Fibroblast of skin of scalp (primary cell): ENCODE measurements around the gene CTSC.
"Not testable (repeated sequence)": the region's sequence is repeated elsewhere in the genome, so short reads cannot be mapped to it uniquely, and the experiment has no call there.

Experiments
- DNase-seq: peaks from one replicate; pipeline ENCODE4 v3.0.0-alpha.2; 2013

Gene CTSC

DNA sequence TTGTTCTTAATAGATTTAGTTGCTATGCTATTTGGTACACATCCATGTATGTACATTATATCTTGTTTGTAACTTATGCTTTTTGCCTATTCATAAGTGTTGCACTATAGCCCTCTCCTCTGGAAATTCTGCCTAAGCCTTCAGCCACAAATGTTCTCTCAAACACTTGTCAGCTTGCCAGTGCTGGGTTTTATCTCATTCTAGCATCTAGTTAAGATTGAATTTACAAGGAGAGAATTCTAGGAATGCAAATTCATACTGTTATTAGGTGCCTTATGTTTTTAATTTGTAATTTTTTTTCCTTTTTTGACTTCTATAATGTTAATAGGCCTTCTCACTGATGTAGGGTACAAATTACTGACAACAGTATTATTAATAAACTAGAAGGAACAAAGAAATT, 14.6 kb upstream of the CTSC start:
- DNase-seq, result peak; percentile 67

- DNase-seq, result no peak
These were observed 11.3 kb upstream of the CTSC start for GRCh38 chr11:88348870-88349269.

GRCh38 chr11:88345949-88346348, 8.4 kb upstream of the CTSC start:
- DNase-seq, result no peak

- DNase-seq, result peak; percentile 65
These were observed 7.9 kb upstream of the CTSC start for GRCh38 chr11:88345408-88345807.

GRCh38 chr11:88344869-88345268, 7.3 kb upstream of the CTSC start:
- DNase-seq, result no peak

DNA sequence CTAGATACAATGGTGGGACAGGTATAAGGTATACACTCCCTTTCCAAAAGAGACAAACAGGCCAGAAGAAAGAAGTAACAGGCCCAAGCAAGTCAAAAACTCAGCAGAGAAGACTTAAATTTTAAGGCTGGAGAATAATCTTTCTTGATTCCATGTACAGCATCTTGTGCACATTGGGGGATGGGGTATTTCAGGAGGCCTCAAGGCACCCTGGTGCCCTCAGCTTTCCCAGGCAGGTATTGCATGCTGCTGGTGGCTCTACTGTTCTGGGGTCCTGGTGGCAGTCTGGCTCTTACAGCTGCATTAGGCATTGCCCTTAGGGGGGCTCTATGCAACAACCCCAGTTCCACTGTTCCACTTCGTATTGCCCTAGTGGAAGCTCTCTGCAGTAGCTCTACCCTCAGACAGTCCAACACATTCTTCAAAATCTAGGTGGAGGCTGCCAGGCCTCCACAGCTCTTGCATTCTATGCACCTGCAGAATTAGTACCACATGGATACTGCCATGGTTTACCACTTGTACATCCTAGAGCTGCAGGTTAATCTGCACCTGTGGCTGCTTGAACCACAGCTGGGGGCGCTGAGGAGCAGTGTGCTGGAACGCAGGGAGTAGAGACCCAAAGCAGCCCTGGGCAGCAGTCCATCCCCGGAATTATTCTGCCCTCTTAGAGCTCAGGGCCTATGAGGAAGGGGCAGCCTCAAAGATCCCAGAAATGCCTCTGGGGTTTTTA, 4.2 kb upstream of the CTSC start:
- no peak for DNase-seq

GRCh38 chr11:88340366-88340935, 2.9 kb upstream of the CTSC start:
- peak; percentile 69 for DNase-seq

GRCh38 chr11:88337987-88338668, 592 bp upstream of the CTSC start:
- peak; percentile 46 for DNase-seq

GRCh38 chr11:88335284-88335683, 2.3 kb downstream of the CTSC start:
- no peak for DNase-seq

DNA sequence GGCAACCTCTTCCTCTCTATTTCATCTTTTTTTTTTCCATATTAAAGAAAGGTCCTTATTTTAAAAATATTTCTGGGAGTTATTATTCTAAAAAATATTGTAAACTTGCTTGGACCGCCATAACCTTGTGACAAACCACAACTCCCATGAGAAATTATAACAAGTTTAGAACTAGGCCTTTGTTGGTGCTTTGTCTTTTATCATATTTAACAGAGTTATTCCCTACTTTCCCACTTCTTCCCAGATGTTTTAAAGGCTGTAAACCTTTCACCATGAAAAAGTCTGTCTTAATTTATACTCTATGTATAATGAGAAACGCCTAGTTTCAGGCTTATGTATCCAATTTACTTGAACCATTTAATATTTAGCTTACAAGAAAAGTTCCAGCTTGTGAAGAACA, 3.7 kb downstream of the CTSC start:
- no peak for DNase-seq

GRCh38 chr11:88332851-88333250, 4.7 kb downstream of the CTSC start:
- no peak for DNase-seq

DNA sequence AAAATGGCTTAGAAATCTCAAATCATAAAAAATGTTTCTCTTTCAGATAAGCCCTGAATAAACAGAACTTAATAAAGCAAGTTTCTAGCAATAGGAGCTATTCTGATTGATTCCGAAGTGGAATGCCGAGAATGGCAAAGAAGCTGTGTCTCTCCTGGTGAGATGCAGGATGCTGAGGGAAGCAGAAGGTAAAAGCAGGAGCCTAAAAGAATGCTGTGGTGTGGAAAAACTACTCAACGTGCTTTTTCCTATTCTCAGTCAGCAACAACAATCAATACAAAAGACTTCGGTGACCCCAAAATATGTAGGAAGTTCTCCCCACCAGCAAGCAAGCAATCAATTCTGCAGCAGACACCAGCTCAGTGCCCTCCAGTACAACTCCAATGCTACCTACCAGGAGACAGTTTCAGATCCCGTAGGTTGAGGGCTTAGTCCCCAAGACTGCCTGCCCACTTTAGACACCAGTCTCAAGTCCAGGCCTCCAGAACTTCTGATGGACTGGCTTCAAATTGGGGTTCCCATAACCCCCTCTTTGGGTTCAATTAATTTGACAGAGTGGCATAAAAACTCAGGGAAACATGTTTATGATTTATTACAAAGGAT, 6.6 kb downstream of the CTSC start:
- DNase-seq, result no peak

DNA sequence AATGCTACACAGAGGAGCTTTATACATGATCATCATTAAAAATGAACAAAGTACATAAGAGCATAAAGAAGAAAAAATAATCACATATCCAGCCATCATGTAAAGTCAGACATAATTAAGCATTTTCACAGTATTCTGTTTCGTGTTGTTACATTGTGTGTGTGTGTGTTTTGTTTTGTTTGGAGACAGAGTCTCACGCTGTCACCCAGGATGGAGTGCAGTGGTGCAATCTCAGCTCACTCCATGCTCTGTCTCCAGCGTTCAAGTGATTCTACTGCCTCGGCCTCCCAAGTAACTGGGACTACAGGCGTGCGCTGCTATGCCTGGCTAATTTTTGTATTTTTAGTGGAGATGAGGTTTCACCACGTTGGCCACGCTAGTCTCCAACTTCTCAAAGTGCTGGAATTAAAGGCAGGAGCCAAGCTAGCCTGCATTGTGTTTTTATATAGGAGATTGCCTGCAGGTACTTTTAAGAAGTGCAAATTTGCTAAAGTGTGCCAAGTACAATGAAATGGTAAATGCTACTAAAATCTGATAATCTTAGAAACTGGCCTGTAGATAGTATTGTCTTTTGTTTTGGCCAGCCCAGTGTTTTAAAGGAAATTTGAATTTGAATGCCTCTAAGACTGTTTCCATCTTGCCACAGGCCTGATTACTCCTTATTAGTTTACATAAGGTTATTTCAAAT, 7.8 kb downstream of the CTSC start:
- DNase-seq, result no peak

GRCh38 chr11:88327462-88328143, 9.9 kb downstream of the CTSC start:
- no peak for DNase-seq

DNA sequence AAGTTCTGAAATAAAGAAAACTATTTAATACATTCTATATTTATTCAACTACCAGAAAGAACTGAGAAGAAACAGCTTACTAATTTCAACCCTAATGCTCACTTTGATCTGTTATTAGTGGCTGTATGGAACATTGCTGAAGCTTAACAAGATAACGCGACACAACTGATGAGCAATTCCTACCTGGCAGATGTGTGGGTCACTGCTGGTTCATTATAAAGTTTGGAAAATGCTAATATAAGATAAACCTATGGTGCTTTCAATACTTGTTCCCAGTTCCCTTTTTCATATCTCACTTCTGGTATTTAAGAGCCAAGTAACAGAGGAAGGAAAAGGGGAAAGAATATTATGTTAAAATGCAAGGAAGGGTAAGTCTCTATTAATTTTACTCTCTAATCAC, 10.5 kb downstream of the CTSC start:
- DNase-seq, result no peak

DNA sequence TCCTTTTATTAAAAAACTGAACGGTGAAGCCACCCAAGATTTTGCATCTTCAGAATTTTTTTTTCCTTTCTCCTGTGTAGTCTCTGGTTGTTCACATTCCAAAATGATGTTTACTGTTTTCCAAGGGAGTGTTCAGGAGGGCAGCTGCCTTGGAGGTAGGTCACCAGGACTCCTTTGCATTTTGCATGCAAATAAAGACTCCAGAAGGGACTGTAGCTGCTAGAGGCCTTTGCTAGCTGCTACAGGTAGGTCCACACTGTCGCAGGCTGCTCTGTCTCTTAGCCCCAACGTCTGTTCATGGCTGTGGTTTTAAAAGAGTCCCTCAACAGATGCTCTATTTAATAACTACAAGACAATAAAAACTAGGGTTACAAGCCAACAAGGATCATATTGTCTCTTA, 11.4 kb downstream of the CTSC start:
- DNase-seq, result no peak

DNA sequence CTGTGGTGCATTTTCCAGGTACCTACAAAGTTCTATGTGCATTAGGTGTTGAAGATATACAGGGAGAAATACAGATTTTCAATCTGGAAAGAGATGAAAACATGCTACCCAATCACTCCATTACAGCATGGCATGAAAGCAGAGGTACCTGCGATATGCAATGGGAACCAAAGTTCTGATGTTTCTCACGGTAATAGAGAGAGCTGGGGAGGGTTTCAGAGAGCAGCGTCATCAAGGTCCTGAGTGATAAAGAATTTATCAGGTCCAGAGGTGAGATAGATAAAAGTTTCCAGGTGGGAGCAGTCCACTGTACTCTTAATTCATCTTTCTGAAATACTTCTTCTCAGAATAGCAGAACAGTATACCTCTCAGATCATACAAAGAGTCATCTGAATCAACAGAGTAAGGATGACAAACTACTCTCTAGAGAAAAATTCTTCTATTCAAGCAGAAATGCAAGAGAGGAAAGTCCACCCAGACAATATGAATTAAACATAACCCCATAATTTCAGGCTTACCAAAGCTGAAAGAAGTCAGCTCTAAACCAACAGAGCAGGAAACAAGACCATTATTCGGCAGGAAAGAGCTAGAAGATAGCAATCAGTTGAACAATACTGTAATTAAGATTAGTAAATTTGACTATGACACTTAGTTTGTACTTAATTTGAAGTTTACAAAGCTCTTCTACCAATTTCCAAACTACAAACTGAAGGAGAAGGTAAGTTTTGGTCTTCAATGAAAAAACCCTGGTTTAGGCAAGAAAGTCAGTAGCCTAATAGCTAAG, 12.8 kb downstream of the CTSC start:
- DNase-seq, result no peak

- DNase-seq, result not testable (repeated sequence)
These were observed 14.7 kb downstream of the CTSC start for GRCh38 chr11:88322881-88323280.

DNA sequence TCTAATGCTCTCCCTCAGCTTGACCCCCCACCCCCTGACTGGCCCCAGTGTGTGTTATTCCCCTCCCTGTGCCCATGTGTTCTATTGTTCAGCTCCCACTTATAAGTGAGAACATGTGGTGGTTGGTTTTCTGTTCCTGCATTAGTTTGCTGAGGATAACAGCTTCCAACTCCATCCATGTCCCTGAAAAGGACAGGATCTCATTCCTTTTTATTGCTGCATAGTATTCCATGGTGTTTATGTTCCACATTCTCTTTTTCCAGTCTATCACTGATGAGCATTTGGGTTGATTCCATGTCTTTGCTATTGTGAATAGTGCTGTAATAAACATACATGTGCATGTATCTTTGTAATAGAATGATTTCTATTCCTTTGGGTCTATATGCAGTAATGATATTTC, 16.1 kb downstream of the CTSC start:
- not testable (repeated sequence) for DNase-seq

DNA sequence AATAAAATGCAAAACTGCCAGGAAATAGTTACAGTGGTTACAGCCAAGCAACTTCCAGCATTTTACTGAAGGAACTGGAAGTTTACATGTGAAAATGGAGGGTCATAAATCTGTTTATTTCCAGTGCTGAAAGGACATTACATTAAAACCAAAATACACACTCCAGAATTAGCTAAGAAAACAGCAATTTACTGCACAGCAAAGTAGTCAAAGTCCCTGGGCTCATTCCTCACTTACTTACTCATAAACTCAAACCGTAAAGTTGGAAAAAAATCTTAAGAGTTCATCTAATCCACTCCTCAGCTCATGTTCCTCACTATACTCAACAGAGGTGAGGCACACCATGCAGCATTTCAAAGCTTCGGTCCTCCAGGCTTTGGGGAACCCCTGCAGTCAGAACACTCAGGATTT, 17.4 kb downstream of the CTSC start:
- peak; percentile 72 for DNase-seq

DNA sequence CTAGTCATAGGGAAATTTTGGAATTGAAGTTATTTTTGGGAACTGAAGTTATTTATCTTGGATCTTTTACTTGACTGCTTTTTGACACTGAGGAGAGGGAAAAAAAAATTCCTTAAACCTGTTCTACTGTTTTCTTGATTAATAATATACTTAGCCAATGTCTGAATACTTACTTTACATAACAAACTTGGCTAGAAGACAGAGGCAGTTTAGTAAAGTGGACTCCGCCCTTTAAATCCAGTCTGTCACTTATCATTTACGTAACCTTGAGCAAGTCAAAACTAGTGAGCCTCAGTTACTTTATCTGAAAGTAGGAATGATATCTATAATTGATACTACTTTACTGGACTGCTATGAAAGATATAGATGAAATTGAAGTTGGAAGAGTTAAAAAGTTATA, 19.5 kb downstream of the CTSC start:
- DNase-seq, result no peak

DNA sequence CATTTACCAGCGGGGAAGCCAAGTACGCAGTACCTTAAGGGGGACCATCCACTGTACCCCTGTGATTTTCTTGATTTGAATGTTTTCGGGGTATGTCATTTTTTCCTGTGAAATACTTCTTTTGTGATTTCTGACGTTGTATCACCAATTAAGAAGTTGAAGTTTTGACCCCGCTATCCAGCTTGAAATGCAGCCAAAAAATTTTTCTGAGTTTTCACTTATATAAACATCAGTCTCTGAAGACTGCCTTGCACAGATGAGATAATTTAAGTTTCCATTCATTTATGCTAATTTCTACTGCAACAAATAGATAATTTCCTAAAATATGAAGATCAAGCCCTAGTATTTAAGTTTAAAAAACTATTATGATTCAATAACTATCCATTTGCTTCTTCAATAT, 20.0 kb downstream of the CTSC start:
- DNase-seq, result no peak
